ENCODE measurements around the gene COL12A1. TPM values are rescaled to one million over a fixed set of nuclear protein-coding genes. Genes with fewer than 3 reads are reported as not detected.

COL12A1 gene
- total and polyA plus RNA-seq, 4 donors, result 11.8 to 214 (median 97.0) TPM

GRCh38 chr6:75158176-75158575 is 47.7 kb downstream of the COL12A1 start:
- intact Hi-C loops (cut with DNase I), result no loop called here
- H3K4me1 ChIP-seq (ENCODE audit: control insufficient read depth in 1 of 2, insufficient read depth in 2 of 2, low read length in 2 of 2), result peaks cover 0 to 2% of the 10 kb centered on the region in 2 donors
- no peak for DNase-seq
- no peaks in the 10 kb centered on the region for H3K36me3 ChIP-seq (ENCODE audit: control insufficient read depth in 1 of 2, insufficient read depth in 2 of 2, low read length in 1 of 2)
- no peak overlapping the region for H3K27ac ChIP-seq (ENCODE audit: low read depth in 1 of 2, low read length in 2 of 2)
- no peak for ATAC-seq (ENCODE audit: low FRiP score)
- H3K9me3 ChIP-seq (ENCODE audit: control insufficient read depth, low read length), result no peaks in the 10 kb centered on the region
- no peak overlapping the region for H3K4me3 ChIP-seq (ENCODE audit: low read length in 2 of 2)
- H3K27me3 ChIP-seq (ENCODE audit: control insufficient read depth in 1 of 2, insufficient read depth in 2 of 2, low read length in 1 of 2), result no peaks in the 10 kb centered on the region

GRCh38 chr6:75157336-75157735 is 48.5 kb downstream of the COL12A1 start:
- ATAC-seq (ENCODE audit: low FRiP score), result no peak
- Histone ChIP-seq H3K4me3 (ENCODE audit: low read length in 2 of 2) (no peak overlapping the region), H3K9me3 (ENCODE audit: control insufficient read depth, low read length) (no peaks in the 10 kb centered on the region), H3K4me1 (ENCODE audit: control insufficient read depth in 1 of 2, insufficient read depth in 2 of 2, low read length in 2 of 2) (peaks cover 0 to 2% of the 10 kb centered on the region in 2 donors), H3K27ac (ENCODE audit: low read depth in 1 of 2, low read length in 2 of 2) (no peak overlapping the region), H3K27me3 (ENCODE audit: control insufficient read depth in 1 of 2, insufficient read depth in 2 of 2, low read length in 1 of 2) (no peaks in the 10 kb centered on the region), H3K36me3 (ENCODE audit: control insufficient read depth in 1 of 2, insufficient read depth in 2 of 2, low read length in 1 of 2) (peaks cover 0 to under 1% of the 10 kb centered on the region in 2 donors)
- WGBS, 2 donors, result 3 to 5% methylated on average over 2 of the region's 2 CpGs
- intact Hi-C loops (cut with DNase I), result no loop called here
- no peak for DNase-seq

- Histone ChIP-seq H3K9me3 (ENCODE audit: control insufficient read depth, low read length) (no peaks in the 10 kb centered on the region), H3K4me3 (ENCODE audit: low read length in 2 of 2) (no peak overlapping the region), H3K4me1 (ENCODE audit: control insufficient read depth in 1 of 2, insufficient read depth in 2 of 2, low read length in 2 of 2) (peaks cover 0 to 2% of the 10 kb centered on the region in 2 donors), H3K27me3 (ENCODE audit: control insufficient read depth in 1 of 2, insufficient read depth in 2 of 2, low read length in 1 of 2) (no peaks in the 10 kb centered on the region), H3K27ac (ENCODE audit: low read depth in 1 of 2, low read length in 2 of 2) (no peak overlapping the region), H3K36me3 (ENCODE audit: control insufficient read depth in 1 of 2, insufficient read depth in 2 of 2, low read length in 1 of 2) (peaks cover 0 to 3% of the 10 kb centered on the region in 2 donors)
- WGBS, 2 donors, result 81 to 86% methylated on average over 8 of the region's 8 CpGs
- no peak for ATAC-seq (ENCODE audit: low FRiP score)
- intact Hi-C loops (cut with DNase I), result no loop called here
- DNase-seq, result no peak
Measured at GRCh38 chr6:75156186-75156878, 49.5 kb downstream of the COL12A1 start.

GRCh38 chr6:75155631-75156030 is 50.2 kb downstream of the COL12A1 start:
- H3K27ac ChIP-seq (ENCODE audit: low read depth in 1 of 2, low read length in 2 of 2), result no peak overlapping the region

GRCh38 chr6:75154973-75155372 is 50.9 kb downstream of the COL12A1 start:
- 94 to 100% methylated on average over 1 of the region's 1 CpG for WGBS, 2 donors

More at GRCh38 chr6:75155631-75156030, 50.2 kb downstream of the COL12A1 start:
- 74 to 83% methylated on average over 5 of the region's 5 CpGs for WGBS, 2 donors
- DNase-seq (no peak), ATAC-seq (ENCODE audit: low FRiP score) (no peak)
- Histone ChIP-seq H3K4me3 (ENCODE audit: low read length in 2 of 2) (no peak overlapping the region), H3K36me3 (ENCODE audit: control insufficient read depth in 1 of 2, insufficient read depth in 2 of 2, low read length in 1 of 2) (peaks cover 0 to 3% of the 10 kb centered on the region in 2 donors), H3K9me3 (ENCODE audit: control insufficient read depth, low read length) (no peaks in the 10 kb centered on the region), H3K4me1 (ENCODE audit: control insufficient read depth in 1 of 2, insufficient read depth in 2 of 2, low read length in 2 of 2) (peaks cover 0 to 2% of the 10 kb centered on the region in 2 donors), H3K27me3 (ENCODE audit: control insufficient read depth in 1 of 2, insufficient read depth in 2 of 2, low read length in 1 of 2) (no peaks in the 10 kb centered on the region)
- intact Hi-C loops (cut with DNase I), result no loop called here

GRCh38 chr6:75150685-75151412 is 55.0 kb downstream of the COL12A1 start:
- H3K27me3 ChIP-seq (ENCODE audit: control insufficient read depth in 1 of 2, insufficient read depth in 2 of 2, low read length in 1 of 2), result no peaks in the 10 kb centered on the region
- H3K4me3 ChIP-seq (ENCODE audit: low read length in 2 of 2), result no peak overlapping the region
- ATAC-seq (ENCODE audit: low FRiP score) (no peak), DNase-seq (no peak)
- intact Hi-C loops (cut with DNase I), result no loop called here
- H3K4me1 ChIP-seq (ENCODE audit: control insufficient read depth in 1 of 2, insufficient read depth in 2 of 2, low read length in 2 of 2), result no peaks in the 10 kb centered on the region
- peaks cover 0 to 3% of the 10 kb centered on the region in 2 donors for H3K36me3 ChIP-seq (ENCODE audit: control insufficient read depth in 1 of 2, insufficient read depth in 2 of 2, low read length in 1 of 2)
- no peaks in the 10 kb centered on the region for H3K9me3 ChIP-seq (ENCODE audit: control insufficient read depth, low read length)
- no peak overlapping the region for H3K27ac ChIP-seq (ENCODE audit: low read depth in 1 of 2, low read length in 2 of 2)
- WGBS, 2 donors, result 86% methylated on average over 6 of the region's 6 CpGs

More at GRCh38 chr6:75154973-75155372, 50.9 kb downstream of the COL12A1 start:
- no peak overlapping the region for H3K27ac ChIP-seq (ENCODE audit: low read depth in 1 of 2, low read length in 2 of 2)
- intact Hi-C loops (cut with DNase I), result no loop called here
- DNase-seq, result no peak
- H3K27me3 ChIP-seq (ENCODE audit: control insufficient read depth in 1 of 2, insufficient read depth in 2 of 2, low read length in 1 of 2), result no peaks in the 10 kb centered on the region
- no peak overlapping the region for H3K4me3 ChIP-seq (ENCODE audit: low read length in 2 of 2)
- H3K36me3 ChIP-seq (ENCODE audit: control insufficient read depth in 1 of 2, insufficient read depth in 2 of 2, low read length in 1 of 2), result peaks cover 0 to 3% of the 10 kb centered on the region in 2 donors
- no peak for ATAC-seq (ENCODE audit: low FRiP score)
- H3K9me3 ChIP-seq (ENCODE audit: control insufficient read depth, low read length), result no peaks in the 10 kb centered on the region
- H3K4me1 ChIP-seq (ENCODE audit: control insufficient read depth in 1 of 2, insufficient read depth in 2 of 2, low read length in 2 of 2), result peaks cover 0 to 2% of the 10 kb centered on the region in 2 donors

- Histone ChIP-seq H3K36me3 (ENCODE audit: control insufficient read depth in 1 of 2, insufficient read depth in 2 of 2, low read length in 1 of 2) (peaks cover 0 to 5% of the 10 kb centered on the region in 2 donors), H3K4me1 (ENCODE audit: control insufficient read depth in 1 of 2, insufficient read depth in 2 of 2, low read length in 2 of 2) (no peaks in the 10 kb centered on the region), H3K27me3 (ENCODE audit: control insufficient read depth in 1 of 2, insufficient read depth in 2 of 2, low read length in 1 of 2) (no peaks in the 10 kb centered on the region), H3K4me3 (ENCODE audit: low read length in 2 of 2) (no peak overlapping the region), H3K9me3 (ENCODE audit: control insufficient read depth, low read length) (no peaks in the 10 kb centered on the region), H3K27ac (ENCODE audit: low read depth in 1 of 2, low read length in 2 of 2) (no peak overlapping the region)
- ATAC-seq (ENCODE audit: low FRiP score) (peak; percentile 46), DNase-seq (no peak)
- intact Hi-C loops (cut with DNase I), result no loop called here
Measured at GRCh38 chr6:75149696-75150095, 56.2 kb downstream of the COL12A1 start.

- ATAC-seq (ENCODE audit: low FRiP score) (peak; percentile 38), DNase-seq (no peak)
- H3K27ac ChIP-seq (ENCODE audit: low read depth in 1 of 2, low read length in 2 of 2), result no peak overlapping the region
- 32 to 33% methylated on average over 1 of the region's 1 CpG for WGBS, 2 donors
- no peaks in the 10 kb centered on the region for H3K27me3 ChIP-seq (ENCODE audit: control insufficient read depth in 1 of 2, insufficient read depth in 2 of 2, low read length in 1 of 2)
- no peaks in the 10 kb centered on the region for H3K9me3 ChIP-seq (ENCODE audit: control insufficient read depth, low read length)
- H3K4me1 ChIP-seq (ENCODE audit: control insufficient read depth in 1 of 2, insufficient read depth in 2 of 2, low read length in 2 of 2), result no peaks in the 10 kb centered on the region
- H3K4me3 ChIP-seq (ENCODE audit: low read length in 2 of 2), result no peak overlapping the region
- intact Hi-C loops (cut with DNase I), result no loop called here
- H3K36me3 ChIP-seq (ENCODE audit: control insufficient read depth in 1 of 2, insufficient read depth in 2 of 2, low read length in 1 of 2), result peaks cover 0 to 8% of the 10 kb centered on the region in 2 donors
Measured at GRCh38 chr6:75149240-75149639, 56.6 kb downstream of the COL12A1 start.

- H3K4me1 ChIP-seq (ENCODE audit: control insufficient read depth in 1 of 2, insufficient read depth in 2 of 2, low read length in 2 of 2), result peaks cover 0 to 1% of the 10 kb centered on the region in 2 donors
Measured at GRCh38 chr6:75147512-75147911, 58.3 kb downstream of the COL12A1 start.

More at GRCh38 chr6:75147512-75147911, 58.3 kb downstream of the COL12A1 start:
- Histone ChIP-seq H3K27ac (ENCODE audit: low read depth in 1 of 2, low read length in 2 of 2) (no peak overlapping the region), H3K27me3 (ENCODE audit: control insufficient read depth in 1 of 2, insufficient read depth in 2 of 2, low read length in 1 of 2) (no peaks in the 10 kb centered on the region), H3K36me3 (ENCODE audit: control insufficient read depth in 1 of 2, insufficient read depth in 2 of 2, low read length in 1 of 2) (peaks cover 0 to 8% of the 10 kb centered on the region in 2 donors), H3K4me3 (ENCODE audit: low read length in 2 of 2) (no peak overlapping the region), H3K9me3 (ENCODE audit: control insufficient read depth, low read length) (no peaks in the 10 kb centered on the region)
- 90 to 91% methylated on average over 2 of the region's 2 CpGs for WGBS, 2 donors
- intact Hi-C loops (cut with DNase I), result no loop called here
- no peak for ATAC-seq (ENCODE audit: low FRiP score)
- no peak for DNase-seq

All from aorta (tissue), 5 donors.